ENCODE data around the gene MAD2L2.

MAD2L2 gene

DNA sequence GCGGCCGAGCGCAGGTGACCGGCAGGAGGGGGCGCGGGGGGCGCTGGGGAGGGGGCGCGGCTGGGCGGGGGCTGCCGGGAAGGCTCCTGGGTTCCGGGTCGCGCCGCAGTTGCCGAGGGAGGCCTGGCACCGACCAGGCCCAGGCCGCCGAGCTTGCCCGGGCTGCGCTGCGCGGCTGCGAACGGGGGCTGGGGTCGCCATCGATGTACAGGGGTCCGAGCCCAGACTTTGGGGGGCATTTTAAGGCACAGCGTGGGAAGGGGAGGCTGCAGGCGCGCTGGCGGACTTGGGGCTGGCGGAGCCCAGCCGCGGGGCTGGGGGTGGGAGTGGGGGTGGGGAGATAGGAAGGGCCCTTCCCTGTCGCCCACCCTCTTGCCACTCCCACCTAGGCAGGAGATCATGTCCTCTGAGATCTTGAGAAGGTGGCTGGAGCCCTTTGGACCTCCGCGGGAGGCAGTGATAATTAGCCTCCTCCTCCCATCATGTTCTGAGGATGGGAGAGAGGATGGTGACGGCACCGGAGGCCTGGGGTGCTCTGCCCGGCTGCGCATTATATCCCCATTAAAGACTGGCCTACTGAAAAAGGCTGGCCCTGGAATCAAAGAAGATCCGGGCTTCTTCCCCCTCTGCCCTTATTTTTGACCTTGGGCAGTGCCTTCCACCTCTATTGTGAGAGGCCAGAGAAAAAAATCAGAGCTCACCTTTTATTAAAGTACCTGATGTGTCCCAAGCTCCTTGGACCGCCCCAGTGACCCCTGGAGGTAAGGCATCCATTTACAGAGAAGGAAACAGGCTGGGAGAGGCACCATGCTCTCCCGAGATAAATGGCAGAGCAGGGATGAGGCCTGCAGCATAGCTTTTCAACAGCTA is 25.8 kb downstream of the MAD2L2 start:
- in situ Hi-C loops (cut with MboI; ENCODE audit: low sequenced_read_pairs, unreplicated experiment), result loop anchor here (10.0 kb wide), 1 partner anchor 60 kb away; no protein-coding TSS in a partner anchor
- DNase-seq (ENCODE audit: low spot score), result no peak
- TF ChIP-seq, protein P1, sequence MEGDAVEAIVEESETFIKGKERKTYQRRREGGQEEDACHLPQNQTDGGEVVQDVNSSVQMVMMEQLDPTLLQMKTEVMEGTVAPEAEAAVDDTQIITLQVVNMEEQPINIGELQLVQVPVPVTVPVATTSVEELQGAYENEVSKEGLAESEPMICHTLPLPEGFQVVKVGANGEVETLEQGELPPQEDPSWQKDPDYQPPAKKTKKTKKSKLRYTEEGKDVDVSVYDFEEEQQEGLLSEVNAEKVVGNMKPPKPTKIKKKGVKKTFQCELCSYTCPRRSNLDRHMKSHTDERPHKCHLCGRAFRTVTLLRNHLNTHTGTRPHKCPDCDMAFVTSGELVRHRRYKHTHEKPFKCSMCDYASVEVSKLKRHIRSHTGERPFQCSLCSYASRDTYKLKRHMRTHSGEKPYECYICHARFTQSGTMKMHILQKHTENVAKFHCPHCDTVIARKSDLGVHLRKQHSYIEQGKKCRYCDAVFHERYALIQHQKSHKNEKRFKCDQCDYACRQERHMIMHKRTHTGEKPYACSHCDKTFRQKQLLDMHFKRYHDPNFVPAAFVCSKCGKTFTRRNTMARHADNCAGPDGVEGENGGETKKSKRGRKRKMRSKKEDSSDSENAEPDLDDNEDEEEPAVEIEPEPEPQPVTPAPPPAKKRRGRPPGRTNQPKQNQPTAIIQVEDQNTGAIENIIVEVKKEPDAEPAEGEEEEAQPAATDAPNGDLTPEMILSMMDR (IDR thresholded peaks at IDR 0.05; ENCODE audit: borderline replicate concordance, control extremely low read depth, extremely low read depth, insufficient read depth, missing control alignments), result no peak

DNA sequence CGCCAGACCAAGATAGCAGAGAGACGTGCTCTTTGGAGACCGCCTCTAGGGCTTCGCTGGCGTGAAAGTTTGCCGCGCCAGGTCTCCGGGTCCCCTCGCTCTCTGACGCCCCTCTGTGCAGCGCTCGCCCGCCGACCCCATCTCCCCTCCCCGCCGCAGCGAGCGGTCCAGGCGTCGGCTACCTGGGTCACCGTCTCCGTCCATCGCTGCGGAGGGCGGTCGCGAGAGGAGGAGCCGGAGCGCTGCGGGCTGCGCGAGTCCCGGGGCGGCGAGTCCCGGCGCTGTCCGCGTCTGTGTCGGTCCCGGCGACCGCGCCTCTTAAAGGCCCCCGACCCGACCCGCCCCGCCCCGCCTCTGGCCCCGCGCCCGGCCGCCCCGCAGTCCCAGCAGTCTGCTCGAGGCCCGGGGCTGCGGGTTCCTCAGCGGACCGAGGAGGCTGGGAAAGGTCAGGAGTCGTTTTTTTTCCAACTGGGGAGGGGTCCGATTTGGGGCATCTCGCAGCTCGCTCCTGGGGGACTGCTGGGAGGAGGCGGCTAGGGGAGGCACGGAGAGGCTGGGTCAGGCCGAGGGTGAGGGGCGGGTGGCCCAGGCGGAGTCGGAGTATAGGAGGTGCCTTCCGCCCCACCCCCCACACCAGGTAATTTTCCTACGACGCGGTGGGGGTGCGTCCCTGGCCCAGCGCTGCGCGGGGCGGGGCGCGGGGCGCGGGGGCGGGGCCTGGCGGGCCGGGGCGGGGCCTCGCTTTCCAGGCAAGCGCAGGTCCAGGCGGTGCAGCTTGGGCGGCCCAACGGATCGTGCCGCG is 26.6 kb downstream of the MAD2L2 start, which contains the start of the genes FBXO2 and FBXO44:
TSS of gene FBXO2 (minus strand) at position 293 of the 802 bp plus-strand sequence. CDS start at position 204, 89 bp downstream.
TSS of gene FBXO44 (plus strand) at position 741 of the 802 bp plus-strand sequence. CDS start 959 bp downstream, outside the sequence.
- in situ Hi-C loops (cut with MboI; ENCODE audit: low sequenced_read_pairs, unreplicated experiment), result loop anchor here (10.0 kb wide), 1 partner anchor 60 kb away; no protein-coding TSS in a partner anchor
- DNase-seq (ENCODE audit: low spot score), result peak; percentile 86
- TF ChIP-seq, protein P1 (IDR thresholded peaks at IDR 0.05; ENCODE audit: borderline replicate concordance, control extremely low read depth, extremely low read depth, insufficient read depth, missing control alignments), result no peak

DNA sequence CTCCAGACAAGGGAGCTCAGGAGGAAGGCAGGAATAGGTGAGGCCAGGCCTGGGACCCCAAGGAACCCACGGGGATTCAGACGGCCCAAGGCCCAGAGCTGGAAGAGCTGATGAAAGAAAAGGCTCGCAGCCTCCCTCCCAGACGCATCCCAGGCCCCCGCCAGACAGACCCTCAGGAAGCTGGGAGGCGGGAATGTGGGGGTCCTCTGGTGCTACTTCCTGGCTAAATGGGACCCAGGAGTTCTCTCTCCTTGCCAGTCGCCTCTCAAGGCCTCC is 27.1 kb downstream of the MAD2L2 start:
- in situ Hi-C loops (cut with MboI; ENCODE audit: low sequenced_read_pairs, unreplicated experiment), result loop anchor here (10.0 kb wide), 1 partner anchor 61 kb away; no protein-coding TSS in a partner anchor
- no peak for DNase-seq (ENCODE audit: low spot score)
- TF ChIP-seq, protein P1 (IDR thresholded peaks at IDR 0.05; ENCODE audit: borderline replicate concordance, control extremely low read depth, extremely low read depth, insufficient read depth, missing control alignments), result no peak

DNA sequence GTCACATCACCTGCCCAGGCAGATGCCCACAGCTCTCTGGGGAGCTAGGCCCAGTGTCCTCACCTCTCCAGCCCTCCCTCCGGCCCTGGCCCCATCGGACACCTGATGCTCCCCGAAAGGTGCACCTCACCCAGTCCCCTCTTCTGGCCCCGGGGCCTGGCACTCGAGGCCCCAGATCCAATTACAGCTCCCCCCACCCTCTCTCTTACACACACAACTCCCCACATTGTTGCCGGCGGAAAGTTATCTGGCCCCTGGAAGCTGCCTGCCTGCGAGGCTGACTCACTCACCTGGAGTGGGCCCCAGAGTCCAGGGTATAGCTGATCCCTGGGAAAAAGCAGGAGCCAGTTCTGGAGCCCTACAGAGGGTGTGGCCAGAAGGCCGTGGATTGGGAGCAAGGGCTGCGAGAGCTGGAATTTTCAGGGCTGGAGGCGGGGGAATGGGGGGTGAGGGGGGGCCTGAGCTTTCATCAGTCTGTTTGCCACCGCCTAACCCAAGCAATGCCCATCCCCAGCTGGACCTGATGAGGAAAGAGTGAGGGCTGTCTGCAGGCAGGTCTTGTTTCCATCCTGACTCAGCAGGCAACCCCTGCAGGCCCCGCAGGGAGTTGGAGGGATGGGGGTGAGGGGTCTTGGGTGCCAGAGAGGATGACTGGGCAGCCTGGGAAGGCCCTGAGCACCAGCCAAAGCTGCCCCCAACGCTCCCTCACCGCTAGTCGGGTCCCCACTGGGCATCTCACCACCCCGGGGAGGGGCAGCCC is 27.7 kb downstream of the MAD2L2 start:
- no peak for DNase-seq (ENCODE audit: low spot score)
- in situ Hi-C loops (cut with MboI; ENCODE audit: low sequenced_read_pairs, unreplicated experiment), result loop anchor here (10.0 kb wide), 1 partner anchor 62 kb away; no protein-coding TSS in a partner anchor
- TF ChIP-seq, protein P1 (IDR thresholded peaks at IDR 0.05; ENCODE audit: borderline replicate concordance, control extremely low read depth, extremely low read depth, insufficient read depth, missing control alignments), result no peak

DNA sequence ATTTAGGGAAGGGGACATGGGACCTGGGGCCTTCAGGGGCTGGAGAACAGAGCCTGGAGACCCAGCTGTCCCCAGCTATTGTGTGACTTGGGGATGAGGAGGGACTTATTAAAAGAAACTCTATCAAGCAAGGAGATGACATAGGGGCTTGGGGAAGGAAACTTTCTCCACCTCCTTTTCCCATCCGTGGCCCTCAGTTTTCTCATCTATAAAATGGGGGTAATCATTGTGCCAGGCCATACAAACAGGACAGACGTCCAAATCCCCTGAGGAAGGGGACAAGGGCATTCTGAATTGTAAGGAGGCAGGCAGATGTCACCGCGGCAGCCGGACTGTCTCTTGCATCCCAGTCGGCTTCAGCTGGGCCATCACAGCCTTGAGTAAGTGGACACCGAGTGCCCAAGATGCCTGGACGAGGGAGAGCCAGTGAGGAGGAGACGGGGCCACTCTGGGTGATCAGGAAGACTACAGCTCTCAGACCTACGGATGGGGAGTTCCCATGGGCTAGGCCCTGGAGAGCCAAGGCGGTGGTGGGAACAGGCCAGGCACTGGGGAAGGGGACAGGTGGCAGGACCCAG is 28.7 kb downstream of the MAD2L2 start:
- in situ Hi-C loops (cut with MboI; ENCODE audit: low sequenced_read_pairs, unreplicated experiment), result loop anchor here (10.0 kb wide), 1 partner anchor 63 kb away; no protein-coding TSS in a partner anchor
- DNase-seq (ENCODE audit: low spot score), result no peak
- TF ChIP-seq, protein P1 (IDR thresholded peaks at IDR 0.05; ENCODE audit: borderline replicate concordance, control extremely low read depth, extremely low read depth, insufficient read depth, missing control alignments), result no peak

Data from GM13976 (cell line).